ENCODE measurements around the gene TCP10L.
"Not testable (repeated sequence)": the region's sequence is repeated elsewhere in the genome, so short reads cannot be mapped to it uniquely, and the experiment has no call there.

Gene TCP10L

DNA sequence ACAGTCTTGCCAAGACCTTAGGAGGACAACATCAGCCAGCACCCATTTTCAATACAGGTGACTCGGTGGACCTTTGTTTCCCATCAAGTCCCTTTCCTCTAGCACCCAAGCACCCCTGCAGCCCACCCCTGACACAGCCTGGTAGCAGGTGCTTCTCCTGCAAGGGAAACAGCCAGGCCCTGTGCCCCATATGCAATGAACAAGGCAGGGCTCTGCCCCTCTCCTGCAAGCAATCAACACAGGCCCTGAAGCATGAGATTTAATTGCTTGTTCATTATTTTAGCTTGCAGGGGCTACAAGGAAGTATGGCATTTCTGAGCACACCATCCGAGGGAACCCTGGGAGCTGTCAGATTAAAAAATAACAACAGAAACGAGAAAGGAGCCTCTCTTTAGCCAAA is 35.4 kb downstream of the TCP10L start:
- DNase-seq, result no peak

DNA sequence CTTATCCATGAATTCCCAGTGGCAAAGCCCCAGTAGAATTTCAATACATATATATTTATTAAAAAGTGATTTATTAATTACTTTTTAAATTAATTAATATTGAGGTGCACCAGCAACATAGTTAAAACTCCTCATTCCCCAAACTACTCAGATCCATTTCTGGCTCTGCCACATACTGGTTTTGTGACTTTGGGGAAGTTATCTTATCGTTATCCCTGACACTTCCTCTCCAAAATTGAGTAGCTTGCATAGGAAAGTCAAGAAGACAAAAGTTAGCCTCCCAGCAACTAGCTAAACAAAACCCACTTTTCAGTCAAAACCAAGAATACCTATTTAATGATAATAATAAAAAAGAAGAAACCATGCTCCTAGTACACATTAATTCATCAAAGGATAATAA is 35.9 kb downstream of the TCP10L start:
- DNase-seq, result no peak

DNA sequence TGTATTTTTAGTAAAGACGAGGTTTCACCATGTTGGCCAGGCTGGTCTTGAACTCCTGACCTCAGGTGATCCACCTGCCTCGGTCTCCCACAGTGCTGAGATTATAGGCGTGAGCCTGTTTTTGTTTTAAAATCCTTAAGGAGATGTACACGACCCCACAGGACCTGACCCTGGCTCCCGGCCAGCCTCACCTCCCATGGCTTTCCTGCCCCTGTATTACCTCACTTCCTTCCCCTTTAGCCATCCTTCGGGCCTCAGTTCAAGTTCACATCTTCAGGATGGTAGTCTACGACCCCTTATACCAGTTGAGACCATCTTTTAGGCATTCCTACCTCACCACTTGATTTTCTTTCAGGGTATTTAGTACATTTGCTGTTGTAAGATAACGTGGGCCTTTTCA is 36.3 kb downstream of the TCP10L start:
- DNase-seq, result no peak

DNA sequence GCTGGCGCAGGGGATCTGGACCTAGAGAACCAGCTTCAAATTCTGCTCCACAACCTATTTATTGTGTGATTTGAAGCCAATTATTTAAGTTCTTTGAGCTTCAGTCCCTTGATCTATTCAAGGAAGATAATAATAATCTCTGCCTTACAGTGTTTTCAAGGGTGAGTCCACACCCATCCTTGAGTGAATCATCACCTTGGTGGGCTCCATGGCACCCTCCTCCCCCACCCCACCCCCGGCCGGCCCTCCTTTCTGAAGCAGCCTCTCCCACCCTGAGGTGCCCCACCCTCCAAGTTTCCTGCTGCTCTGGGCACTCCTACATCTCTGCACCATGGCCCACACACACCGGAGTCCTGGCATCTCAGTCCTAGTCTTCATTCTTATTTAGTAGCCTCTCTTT is 38.3 kb downstream of the TCP10L start:
- DNase-seq, result no peak

DNA sequence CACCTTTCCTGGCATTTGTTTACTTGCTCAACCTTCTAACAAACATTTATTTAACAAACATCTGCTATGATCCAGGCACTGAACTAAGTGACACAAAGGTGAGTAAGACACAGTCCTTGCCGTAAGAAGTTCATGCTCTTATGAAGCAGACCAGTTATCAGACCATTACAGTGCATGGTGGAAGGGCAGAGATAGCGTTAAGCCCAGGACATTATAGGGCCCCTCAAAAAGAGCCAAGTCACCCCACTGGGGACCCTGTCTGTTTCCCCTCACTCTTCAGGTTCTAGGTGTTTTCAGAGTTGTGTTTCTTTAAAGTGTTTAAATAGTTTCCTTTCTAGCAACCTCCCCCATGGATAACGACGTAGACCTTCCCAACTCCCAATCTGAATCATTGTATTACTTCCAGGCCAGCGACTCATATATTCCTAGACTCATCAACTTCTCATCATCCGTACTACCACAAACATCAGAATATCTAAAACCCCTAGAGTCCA is 39.3 kb downstream of the TCP10L start:
- DNase-seq, result no peak

DNA sequence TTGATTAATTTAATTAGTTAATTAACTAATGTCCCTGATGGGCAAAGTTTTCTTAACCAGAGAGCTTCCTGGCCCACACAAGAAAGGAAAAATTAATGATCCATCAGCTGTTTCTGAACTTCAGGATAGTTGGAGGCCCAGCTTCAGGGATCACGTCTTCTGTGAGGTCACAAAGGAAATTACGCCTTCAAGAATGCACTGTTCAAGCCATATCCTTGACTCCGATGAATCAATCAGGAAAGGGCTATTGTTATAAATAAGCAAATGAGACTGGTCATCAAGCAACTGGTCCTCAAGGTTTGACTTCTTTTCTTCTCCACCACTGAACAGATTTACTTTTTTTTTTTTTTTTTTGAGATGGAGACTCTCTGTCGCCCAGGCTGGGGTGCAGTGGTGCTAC is 40.6 kb downstream of the TCP10L start:
- no peak for DNase-seq

DNA sequence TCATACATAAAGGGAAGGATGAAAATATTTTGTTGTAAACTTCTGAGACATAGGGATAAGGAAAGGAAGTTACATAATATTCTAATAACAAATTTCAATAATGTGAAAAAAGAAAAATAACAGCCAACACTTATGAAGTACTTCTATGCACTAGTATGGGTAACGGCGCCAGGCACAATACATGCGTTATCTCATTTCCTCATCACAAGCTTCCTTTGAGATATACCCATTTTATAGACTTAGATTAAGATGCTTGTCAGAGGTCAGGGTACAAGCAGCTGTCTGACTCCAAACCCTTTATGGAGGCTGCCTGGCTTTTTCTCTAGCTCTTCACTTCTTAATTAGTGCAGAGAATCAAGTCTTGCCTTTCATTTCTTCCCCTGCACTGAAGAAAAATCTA is 41.3 kb downstream of the TCP10L start:
- no peak for DNase-seq

DNA sequence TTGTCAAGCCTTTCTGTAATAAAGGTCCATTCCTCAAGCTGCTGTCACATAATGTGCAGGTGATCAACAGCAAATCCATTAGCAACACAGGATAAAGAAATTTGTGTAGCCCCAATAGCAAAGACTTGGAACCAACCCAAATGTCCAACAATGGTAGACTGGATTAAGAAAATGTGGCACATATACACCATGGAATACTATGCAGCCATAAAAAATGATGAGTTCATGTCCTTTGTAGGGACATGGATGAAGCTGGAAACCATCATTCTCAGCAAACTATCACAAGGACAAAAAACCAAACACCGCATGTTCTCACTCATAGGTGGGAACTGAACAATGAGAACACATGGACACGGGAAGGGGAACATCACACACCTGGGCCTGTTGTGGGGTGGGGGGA is 42.3 kb downstream of the TCP10L start:
- not testable (repeated sequence) for DNase-seq

DNA sequence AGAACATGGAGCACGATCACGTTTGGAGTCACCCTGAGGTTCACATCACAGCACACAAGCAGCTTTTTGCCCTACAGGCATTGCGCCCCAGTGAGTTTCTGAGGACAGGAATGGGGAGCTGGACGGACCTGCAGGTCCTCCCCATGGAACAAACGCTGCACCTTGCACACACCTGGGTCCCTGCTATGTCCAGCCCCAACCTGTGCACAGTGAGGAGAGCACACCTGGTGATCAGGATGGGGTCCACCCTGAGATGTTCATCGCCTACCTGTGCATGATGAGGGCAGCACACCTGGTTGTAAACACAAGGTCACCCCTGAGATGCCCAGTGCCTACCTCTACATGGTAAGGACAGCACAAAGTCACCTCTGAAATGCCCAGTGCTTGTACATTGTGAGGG is 45.9 kb downstream of the TCP10L start:
- no peak for DNase-seq

DNA sequence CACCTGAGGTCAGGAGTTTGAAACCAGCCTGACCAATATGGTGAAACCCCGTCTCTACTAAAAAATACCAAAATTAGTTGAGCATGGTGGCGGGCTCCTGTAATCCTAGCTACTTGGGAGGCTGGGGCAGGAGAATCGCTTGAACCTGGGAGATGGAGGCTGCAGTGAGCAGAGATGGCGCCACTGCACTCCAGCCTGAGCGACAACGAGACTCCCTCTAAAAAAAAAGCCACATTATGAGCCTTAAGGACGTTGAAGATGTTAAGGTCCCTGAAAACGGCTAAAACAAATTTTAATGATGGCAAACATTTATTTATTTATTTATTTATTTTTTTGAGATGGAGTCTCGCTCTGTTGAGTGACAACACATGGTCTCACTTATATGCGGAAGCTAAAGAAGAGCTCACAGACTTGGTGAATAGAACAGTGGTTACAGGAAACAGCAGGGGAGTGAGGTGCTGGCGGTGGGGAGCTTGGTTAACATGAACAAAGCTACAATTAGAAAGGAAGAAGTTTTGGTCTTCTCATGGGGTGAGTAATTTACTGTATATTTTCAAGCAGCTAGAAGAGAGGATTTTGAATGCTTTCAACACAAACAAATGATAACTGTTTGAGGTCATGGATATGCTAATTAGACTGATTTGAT is 47.1 kb downstream of the TCP10L start:
- DNase-seq, result no peak

DNA sequence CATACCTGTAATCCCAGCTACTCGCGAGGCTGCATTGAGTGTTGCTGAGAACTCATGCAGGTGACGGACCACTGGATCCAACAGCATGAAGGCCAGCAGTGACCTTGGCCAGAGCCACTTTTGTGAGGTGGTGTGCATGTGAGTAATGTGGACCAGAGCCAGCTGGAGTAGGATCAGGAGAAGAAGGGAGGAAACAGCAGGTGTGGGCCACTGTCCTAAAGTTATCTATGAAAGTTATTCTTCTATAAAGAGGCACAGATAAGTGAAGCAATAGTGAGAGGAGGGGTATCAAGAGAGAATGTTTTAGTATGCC is 47.8 kb downstream of the TCP10L start:
- DNase-seq, result no peak

DNA sequence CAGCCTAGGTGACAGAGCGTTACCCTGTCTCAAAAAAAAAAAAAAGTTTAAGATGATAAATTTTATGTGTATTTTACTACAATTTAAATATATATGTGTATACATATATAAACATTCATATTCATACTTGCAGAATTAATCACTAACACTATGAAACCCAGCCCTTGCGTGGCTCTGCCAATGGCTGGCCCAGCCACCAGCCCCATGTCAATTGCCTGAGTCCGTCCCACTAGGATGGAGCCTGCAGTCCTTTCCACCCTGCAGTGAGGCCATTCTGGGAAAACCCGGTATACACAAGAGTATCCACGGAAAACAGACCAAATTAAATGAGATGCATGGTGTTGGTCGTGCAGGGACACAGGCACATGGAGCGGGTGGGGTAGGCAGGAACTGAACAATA is 49.7 kb downstream of the TCP10L start:
- no peak for DNase-seq

DNA sequence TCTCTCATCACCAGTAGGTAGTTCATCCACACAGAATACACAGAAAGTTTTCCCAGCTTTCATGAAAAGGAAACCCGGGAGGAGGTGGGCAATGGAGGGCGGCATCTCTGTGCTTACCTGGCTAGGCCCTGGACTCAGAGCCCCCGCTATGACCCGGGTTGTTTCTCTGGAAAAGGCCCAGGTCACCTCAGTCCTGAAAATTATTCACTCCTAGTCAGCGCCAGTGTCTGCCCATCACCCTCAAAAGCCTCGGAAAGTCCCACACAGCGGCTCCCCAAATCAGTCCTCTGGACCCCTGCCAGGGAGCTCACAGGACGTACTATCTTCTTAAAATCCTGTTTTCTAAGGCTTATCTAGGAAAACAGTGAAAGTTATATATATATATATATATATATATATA is 51.2 kb downstream of the TCP10L start:
- DNase-seq, result no peak

DNA sequence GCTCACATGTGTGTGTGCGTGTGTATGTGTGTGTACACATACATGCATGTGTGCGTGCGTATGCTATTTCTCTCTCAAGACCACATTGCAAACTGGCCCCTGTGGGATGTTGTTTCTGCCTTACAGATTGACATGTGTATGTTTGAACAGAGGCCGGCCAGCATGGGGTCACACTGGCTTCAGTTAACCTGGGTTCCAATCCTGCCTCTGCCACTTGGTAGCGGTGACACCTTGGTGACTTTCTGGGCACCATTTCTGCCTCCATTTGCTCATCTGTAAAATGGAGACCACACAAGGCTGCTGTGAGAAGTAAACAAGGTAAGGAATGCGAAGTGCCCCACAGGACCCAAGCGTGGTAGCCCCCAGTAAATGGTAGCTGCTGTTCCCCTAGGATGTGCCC is 51.7 kb downstream of the TCP10L start:
- DNase-seq, result no peak

DNA sequence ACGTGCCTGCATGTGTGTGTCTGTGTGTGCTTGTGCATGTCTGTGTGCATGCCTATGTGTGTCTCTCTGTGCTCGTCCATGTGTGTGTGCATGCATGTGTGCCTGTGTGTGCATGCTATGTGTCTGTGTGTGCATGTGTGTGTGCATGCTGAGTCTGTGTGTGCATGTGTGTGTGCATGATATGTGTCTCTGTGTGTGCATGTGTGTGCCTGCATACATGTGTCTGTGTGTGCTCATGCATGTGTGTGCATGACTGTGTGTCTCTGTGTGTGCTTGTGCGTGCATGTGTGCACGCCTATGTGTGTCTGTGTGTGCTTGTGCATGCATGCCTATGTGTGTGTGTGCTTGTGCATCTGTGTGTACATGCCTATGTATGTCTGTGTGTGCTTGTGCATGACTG is 52.3 kb downstream of the TCP10L start:
- no peak for DNase-seq

DNA sequence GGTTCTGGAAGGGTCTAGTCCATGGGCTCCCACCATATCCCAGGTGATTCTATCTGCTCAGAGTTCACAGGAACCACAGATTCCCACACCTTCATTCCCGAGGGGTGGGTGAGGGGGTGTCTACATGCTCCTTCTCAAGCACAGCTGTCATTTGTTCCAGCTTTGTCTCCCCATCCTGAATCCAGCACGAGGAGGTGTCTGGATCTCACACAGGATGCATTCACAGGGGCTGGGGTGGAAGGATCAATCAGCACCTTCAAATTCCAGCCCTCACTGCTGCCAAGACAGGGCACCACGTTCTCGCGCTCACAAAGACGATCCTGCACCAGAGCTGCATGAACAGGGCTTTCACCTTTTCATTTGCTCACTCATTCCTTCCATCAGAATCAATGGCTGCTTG is 52.7 kb downstream of the TCP10L start:
- DNase-seq, result no peak

DNA sequence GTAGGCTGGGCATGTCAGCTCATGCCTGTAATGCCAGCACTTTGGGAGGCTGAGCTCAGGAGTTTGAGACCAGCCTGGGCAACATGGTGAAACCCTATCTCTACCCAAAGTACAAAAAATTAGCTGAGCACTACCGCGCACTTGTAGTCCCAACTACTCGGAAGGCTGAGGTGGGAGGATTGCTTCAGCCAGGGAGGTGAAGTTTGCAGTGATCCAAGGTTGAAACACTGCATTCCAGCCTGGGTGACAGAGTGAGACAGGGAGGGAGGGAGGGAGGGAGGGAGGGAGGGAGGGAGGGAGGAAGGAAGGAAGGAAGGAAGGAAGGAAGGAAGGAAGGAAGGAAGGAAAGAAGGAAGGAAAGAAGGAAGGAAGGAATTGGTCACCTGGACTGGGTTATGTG is 53.8 kb downstream of the TCP10L start:
- DNase-seq, result not testable (repeated sequence)

DNA sequence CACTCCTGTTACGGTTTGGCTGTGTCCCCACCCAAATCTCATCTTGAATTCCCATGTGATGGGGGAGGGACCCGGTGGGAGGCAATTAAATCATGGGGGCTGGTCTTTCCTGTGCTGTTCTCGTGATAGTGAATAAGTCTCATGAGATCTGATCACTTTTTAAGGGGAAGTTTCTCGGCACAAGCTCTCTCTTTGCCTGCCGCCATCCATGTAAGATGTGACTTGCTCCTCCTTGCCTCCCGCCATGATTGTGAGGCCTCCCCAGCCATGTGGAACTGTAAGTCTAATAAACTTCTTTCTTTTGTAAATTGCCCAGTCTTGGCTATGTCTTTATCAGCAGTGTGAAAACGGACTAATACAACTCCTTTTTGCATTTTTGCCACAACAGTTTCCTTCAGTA is 54.5 kb downstream of the TCP10L start:
- DNase-seq, result not testable (repeated sequence)

DNA sequence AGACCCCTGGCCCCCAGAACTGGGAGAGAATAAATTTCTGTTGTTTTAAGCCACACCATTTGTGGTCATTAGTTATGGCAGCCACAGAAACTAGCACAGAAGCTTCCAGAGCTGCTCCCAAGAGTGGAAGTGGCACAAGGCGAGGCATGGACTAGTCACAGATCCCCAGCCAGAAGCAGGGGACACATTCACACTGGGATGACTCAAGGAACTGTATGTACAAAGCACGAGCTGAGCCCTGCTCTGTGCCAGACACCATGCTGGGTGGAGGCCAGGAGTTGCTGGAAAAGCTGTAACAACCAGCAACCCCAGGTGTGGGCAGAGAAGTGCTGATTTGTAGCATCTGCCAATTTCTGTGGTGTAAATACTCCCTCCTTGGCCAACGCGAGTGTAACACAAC is 55.6 kb downstream of the TCP10L start:
- no peak for DNase-seq

DNA sequence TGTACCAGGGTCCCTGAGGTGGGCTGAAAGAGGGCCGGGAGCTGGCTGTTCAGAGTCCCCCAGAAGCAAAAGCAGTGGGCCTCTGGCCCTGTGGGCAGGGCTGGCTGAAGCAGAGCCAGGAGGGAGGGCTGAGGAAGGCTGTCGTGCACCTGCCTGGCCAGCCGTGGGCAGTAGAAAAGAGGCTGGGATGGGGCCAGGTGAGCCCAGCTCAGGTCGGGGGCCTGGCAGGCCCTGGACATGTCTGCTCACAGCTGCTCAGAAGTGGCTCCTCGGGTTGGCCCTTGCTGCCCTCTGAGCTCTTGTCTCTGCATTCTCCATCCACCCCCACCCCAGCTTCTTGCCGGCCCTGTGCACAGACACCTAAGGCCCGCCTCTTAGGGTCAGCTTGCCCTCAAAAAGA is 60.0 kb downstream of the TCP10L start:
- DNase-seq, result no peak

DNA sequence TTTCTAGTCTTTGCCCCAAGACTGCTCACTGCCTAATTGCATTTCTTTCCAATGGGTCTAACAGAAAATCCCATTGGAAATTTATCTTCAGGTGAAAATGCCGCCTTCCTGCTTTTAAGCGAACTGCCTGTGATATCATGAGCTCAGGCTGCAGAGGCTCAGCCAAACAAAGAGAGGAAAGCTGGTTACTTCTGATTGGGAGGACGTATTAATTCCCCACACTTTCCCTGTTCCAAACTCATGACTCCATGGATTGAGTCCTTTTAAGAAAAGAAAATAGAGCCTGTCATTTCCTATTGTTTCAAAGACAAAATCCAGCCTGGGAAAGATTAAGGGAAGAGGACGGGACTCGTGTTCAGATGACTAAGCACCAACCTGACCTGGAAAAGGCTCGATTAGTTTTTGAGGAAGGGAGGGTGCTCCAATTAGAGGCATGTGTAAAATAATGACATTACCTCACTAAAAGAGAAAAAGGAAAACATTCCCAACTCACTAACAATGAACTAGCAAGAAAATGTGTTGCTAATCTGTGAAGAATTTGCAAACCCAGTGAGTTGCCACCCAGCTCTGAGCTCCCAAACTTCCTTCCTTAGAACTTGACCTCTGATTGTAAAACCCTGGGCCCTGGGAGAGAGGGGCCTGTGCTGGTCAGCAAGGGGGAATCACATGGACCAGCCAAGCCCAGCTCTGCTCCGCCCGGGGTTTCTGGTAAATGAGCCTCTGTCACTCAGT is 61.2 kb downstream of the TCP10L start:
- peak; percentile 45 for DNase-seq

All from right forelimb (tissue), 1 donor.